SH-SY5Y (cell line): ENCODE measurements around the gene ZNF490.

Experiments
- GATA2 ChIP-seq: IDR thresholded peaks from 2 replicates; pipeline ENCODE4 v1.6.1; 2011; ENCODE audit warnings: mild to moderate bottlenecking, low read depth, low read length
- GATA3 ChIP-seq: IDR thresholded peaks from 2 replicates; pipeline ENCODE4 v1.6.1; 2011; ENCODE audit warnings: low read depth, mild to moderate bottlenecking, low read length, moderate library complexity

- no peak for TF ChIP-seq GATA2
- no peak for TF ChIP-seq GATA3
These were observed 37.5 kb upstream of the ZNF490 start for GRCh38 chr19:12648088-12648487.
